ENCODE data around the gene RAN.
"Not testable (repeated sequence)": the region's sequence is repeated elsewhere in the genome, so short reads cannot be mapped to it uniquely, and the experiment has no call there.

Gene RAN

DNA sequence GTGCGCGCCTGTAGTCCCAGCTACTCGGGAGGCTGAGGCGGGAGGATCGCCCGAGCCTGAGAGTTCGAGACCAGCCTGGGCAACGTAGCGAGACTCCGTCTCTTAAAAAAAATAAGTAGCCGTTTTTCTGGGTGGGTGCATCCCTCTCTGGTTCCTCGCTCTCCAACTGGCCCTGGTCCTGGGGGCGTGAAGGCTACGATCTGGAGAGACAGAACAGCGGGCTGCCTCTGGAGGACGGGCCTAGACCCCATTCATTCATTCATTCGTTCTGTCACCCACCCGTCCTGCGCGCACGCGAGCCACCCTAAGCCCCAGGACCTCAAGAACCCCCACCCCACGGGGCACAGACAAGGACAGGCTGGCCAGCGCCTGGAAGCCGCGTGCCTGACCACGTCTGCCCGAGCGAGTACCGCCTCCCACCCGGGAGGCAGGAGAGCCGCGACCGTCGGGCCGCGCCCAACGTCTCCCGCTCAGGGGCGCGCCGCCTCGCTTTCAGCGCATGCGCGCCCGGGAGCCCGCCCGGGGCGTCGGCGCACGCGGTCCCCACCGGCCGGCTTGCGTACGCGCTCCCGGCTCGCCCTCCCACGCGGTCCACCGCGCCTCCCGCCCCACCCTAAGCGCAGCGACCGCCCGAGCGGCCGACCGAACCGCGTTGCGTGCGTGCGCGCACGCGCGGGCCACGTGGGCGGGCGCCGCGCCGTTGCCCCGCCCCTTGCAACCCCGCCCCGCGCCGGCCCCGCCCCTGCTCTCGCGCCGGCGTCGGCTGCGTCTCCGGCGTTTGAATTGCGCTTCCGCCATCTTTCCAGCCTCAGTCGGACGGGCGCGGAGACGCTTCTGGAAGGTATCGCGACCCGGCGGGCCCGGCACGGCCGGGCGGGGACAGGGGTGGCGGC lies at the start of gene RAN:
Gene RAN (plus strand): TSS at position 781 of the 893 bp plus-strand sequence. CDS start 528 bp downstream, outside the sequence.
- DNase-seq: peak; percentile 60

GRCh38 chr12:130825771-130826150 lies 46.1 kb upstream of the RAN start:
- DNase-seq: no peak

DNA sequence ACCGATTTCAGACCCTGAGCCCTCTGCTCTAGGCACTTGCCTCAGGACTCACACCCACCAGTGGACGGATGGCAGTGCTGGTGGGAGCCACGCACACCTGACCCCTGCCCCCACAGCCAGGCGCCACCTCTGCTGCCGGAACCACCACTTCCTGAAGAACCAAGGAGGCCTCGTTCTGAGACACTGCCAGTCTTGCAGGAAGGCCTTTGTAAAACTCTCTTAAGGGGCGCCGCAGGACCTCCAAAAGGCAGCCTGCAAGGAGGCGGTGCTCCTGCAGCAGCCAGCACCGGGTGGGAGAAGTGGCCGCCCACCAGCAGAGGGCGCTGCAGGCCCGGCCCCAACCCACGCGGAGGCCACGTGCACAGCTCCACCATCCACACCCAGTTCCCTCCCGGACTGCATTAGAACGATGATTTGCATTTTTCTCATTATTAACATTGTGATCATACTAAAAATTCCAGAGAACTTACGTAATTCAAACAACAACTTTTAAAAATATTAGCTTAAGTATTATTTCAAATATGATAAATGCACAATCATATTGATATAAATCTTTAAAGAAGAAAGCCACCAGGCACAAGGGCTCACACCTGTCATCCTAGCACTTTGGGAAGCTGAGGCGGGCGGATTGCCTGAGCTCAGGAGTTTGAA lies 45.6 kb upstream of the RAN start:
- no peak for DNase-seq

GRCh38 chr12:130827432-130827831 lies 44.4 kb upstream of the RAN start:
- DNase-seq: no peak

- DNase-seq: no peak
These were observed 43.0 kb upstream of the RAN start for GRCh38 chr12:130828895-130829294.

DNA sequence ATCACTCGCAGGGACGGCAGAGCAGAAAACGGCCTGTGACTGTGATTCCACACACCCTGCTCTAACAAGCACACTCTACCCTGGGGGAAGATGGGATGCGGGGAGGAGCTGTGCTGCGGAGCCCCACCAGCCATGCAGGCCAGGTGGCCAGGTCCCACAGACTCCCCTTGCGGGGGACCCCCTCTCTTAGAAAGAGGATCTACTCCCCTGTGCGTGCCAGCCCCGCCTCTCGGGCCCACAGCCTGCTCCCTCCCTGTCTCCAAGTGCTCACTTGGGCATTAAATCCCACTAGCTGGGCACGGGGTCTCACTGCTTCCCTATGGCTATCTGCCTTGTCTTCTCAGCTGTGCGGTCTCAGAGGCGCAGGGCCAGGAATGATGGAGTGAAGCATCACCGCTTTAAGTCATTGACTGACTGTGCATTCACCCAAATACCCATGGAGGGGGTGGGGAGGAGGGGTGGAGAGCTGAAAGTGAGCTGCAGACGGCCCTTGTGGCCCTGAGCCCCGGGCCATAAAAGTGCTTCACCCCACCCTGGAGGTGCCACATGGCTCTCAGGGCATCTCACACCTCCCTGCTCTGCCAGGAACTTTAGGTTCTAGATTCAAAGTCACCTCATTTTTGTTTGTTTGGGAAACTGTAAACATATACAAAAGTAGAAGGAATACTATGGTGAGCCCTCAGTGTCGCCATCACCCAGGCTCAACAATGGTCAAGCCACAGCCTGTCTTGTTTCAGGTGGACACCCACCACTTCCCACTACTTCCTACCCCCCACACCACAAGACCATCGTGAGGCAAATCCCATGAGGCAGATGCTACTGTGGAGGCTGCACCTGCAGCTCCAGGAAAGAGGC lies 42.2 kb upstream of the RAN start:
- DNase-seq: no peak

DNA sequence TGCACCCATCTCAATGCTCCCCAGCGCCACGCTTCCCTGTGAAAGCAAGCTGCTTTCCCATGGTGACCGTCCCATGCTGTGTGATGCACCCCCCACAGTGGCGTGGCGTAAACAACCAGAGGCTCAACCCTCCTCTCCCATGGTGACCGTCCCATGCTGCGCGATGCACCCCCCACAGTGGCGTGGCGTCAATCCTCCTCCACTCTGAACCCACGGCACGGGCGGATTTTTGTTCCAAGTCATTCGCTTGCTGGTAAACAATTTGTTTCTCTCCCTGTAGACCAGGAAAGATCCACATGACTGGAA lies 41.7 kb upstream of the RAN start:
- DNase-seq: no peak

DNA sequence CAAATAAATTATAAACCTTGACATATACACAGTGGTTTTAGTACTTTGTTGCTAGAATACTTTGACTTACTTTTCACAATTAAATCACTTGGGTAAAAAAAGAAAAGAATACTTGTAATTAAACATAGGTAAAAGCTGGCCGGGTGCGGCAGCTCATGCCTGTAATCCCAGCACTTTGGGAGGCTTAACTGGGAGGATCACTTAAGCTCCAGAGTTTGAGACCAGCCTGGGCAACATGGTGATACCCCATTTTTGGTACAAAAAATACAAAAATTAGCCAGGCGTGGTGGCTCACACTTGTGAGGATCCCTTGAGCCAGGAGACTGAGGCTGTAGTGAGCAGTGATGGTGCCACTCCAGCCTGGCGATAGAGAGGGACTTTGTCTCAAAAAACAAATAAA lies 40.6 kb upstream of the RAN start:
- no peak for DNase-seq

DNA sequence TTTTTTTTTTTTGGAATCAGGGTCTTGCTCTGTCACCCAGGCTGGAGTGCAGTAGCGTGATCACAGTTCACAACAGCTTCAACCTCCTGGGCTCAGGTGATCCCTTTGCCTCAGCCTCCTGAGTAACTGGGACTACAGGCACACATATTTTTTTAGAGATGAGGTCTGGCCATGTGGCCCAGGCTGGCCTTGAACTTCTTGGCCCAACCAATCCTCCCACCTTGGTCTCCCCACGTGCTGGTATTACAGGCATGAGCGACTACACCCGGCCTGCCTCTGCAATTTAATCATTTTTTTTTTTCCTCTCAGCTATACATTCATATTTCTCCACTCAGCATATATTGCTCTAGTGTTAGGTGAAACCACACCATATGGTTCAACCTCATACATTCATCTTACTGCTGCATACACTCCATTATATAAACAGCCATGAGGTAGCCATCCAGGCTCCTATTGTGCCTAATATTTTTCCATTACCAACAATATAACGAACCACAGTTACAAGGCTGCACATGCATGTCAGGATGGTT lies 39.9 kb upstream of the RAN start:
- no peak for DNase-seq

GRCh38 chr12:130832561-130833209 lies 39.2 kb upstream of the RAN start:
- DNase-seq: no peak

DNA sequence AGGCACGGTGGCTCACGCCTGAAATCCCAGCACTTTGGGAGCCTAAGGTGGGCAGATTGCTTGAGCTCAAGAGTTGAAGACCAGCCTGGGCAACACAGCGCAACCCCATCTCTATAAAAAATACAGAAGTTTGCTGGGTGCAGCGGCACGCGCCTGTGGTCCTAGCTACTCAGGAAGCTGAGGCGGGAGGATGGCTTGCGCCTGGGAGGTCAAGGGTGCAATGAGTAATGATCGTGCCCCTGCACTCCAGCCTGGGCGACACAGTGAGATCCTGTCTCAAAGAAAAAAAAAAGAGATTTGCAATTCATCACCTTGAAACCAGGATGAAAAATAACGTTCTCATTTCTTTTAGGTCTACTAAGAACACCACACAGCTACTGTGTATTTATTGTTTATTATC lies 36.9 kb upstream of the RAN start:
- no peak for DNase-seq

- no peak for DNase-seq
These were observed 36.4 kb upstream of the RAN start for GRCh38 chr12:130835436-130835835.

DNA sequence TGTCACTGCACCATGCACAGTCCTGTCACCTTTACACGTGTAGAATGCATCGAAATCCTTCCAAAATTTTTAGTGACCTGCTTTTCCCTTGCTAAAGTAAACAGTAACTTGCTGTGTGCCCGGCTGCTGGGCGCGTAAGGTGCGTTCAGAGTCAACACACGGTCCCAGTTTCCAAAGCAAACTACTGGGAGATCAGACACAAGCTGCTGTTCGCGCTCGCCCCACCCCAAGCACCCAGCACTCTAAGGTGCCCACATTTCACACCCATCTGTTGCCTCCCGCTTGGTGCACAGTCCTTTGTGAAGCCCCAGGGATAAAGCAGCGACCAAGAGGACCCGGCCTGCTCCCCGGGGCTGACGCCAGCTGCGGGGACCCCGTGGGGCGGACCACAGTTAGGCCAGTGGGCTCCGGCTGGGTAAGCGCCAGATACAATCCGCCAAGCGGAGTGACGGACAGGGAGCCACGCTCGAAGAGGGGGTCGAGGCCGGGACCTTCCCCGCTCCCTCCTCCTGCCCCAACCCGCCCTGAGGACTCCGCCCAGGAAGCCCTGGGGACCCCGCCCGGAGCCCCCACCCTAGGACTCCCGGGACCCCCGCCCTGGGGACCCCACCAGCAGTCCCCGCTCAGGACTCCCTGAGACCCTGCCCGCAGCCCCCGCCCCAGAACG lies 33.4 kb upstream of the RAN start:
- peak; percentile 16 for DNase-seq

DNA sequence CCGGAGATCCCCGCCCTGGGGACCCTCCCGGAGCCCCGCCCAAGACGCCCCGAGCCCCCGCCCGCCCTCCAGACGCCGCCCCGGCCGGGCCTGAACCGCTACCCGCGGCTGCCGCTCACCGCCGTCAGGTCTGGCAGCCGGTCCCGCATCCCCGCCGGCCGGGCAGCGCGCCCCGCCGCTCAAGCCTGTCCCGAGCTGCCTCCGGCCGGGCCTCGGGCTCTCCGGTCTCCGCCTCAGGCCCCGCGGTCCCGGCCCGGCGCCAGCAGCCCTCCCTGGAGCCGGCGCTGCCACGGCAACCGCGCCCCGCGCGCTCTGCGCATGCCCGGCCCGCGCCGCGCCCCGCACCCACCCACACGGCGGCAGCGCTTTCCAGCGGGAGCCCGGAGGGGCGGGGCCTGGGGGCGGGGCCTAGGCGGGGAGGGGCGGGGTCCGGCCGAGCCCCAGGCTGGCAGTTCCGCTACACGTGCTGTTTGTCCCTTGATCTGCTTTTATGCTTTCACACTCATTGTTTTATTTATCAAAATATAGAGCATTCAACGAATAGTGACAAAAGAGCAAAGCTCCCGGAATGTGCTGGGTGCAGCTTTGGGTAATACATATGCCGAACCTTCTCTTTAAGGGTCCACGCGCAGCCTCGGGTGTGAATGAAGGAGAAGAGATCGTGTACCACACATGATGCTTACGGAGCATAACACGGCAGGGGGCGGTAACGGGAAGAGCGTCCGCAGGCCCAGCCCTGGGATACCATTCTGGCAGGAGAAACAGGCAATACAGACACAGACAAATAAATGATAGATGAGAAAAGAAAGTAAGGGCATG lies 32.7 kb upstream of the RAN start, which contains the start of gene STX2:
Gene STX2 (minus strand): TSS at position 300 of the 819 bp plus-strand sequence. CDS start 151 bp downstream, at position 149.
- peak; percentile 80 for DNase-seq

GRCh38 chr12:130839770-130840404 lies 32.0 kb upstream of the RAN start:
- no peak for DNase-seq

DNA sequence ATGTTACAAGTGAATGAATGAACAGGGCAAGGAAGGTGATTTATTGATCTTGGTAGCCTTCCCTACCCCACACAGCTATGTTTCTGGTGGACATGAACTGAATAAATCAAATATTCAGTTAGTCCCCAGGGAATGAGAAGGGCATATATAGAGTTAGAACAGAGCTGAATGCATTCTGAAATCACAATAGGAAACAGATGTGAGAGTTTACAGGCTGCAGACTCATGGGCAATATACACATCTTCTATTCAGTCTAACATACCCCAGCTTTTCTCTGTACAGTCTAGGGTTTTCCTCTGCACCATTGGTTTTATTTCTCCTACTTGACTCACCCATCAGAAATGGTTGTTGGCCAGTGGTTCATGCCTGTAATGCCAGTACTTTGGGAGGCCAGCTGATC lies 25.5 kb upstream of the RAN start:
- no peak for DNase-seq

DNA sequence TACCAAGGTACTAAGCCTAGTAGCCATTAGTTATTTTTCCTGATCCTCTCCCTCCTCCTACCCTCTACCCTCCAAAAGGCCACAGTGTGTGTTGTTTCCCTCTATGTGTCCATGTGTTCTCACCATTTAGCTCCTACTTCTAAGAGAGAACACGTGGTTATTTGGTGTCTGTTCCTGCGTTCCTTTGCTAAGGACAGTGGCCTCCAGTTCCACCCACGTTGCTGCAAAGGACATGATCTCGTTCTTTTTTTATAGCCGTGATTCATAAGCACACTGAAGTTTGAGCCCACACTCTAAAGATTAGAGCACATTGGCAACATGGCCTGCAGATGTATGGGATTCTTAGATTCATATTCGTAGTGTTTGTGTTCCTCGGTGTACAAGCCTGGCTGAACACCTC lies 24.8 kb upstream of the RAN start:
- DNase-seq: no peak

DNA sequence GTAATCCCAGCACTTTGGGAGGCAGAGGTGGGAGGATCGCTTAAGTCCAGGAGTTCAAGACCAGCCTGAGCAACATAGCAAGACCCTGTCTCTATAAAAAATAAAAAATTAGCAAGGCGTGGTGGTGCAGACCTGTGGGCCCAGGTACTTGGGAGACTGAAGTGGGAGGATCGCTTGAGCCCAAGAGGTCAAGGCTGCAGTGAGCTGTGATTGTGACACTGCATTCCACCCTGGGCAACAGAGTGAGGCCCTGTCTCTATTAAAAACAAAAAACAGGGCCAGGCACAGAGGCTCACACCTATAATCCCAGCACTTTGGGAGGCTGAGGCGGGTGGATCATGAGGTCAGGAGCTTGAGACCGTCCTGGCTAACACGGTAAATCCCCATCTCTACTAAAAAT lies 23.8 kb upstream of the RAN start:
- DNase-seq: not testable (repeated sequence)

GRCh38 chr12:130848785-130849305 lies 23.0 kb upstream of the RAN start:
- not testable (repeated sequence) for DNase-seq
